Fibroblast of the aortic adventitia (primary cell): ENCODE data around the gene DCN. TPM values are rescaled to one million over a fixed set of nuclear protein-coding genes. Genes with fewer than 3 reads are reported as not detected.

ENCODE experiments used
- DNase-seq: peaks from one replicate; pipeline ENCODE4 v3.0.0-alpha.2; 2010; ENCODE audit warnings: low read depth
- H3K4me3 ChIP-seq: 2 replicates; pipeline ENCODE4 v1.5.1; 2011; ENCODE audit warnings: low read depth, mild to moderate bottlenecking, control low read depth, low read length, moderate library complexity
- CTCF ChIP-seq: IDR thresholded peaks from 2 replicates; pipeline ENCODE4 v1.5.1; 2011; ENCODE audit warnings: mild to moderate bottlenecking, low read length, control low read depth, inconsistent platforms; ENCODE audit not compliant: insufficient read depth
- total RNA-seq: library from RNA; depleted of rRNA; stranded (reverse); fragments of >200 nt; gene quantifications from 2 replicates; pipeline ENCODE4 v1.2.3, GENCODE V29; 2012; ENCODE audit warnings: low replicate concordance

Gene DCN
- total RNA-seq, 1 donor, result 2,298 TPM

DNA sequence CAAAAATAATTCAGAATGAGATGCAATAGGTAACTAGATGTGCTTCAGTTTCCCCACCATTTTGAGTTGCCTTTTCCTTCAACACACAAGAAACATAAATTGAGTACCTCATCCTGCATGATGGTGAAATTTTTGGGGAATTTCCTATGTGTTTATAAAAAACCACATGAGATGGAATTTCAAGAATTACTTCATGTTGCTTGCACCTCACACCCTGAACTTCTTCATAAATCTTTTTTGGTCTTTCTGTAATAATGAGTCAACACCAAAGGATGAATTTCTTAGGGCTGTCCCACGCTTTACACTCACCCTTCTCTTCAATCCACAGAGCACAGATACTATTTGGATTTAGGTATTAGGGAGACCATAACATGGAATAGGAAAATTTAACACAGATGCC is 48.7 kb downstream of the DCN start:
- peak; percentile 74 for DNase-seq
- no peak for TF ChIP-seq CTCF
- no peak overlapping the region for H3K4me3 ChIP-seq

DNA sequence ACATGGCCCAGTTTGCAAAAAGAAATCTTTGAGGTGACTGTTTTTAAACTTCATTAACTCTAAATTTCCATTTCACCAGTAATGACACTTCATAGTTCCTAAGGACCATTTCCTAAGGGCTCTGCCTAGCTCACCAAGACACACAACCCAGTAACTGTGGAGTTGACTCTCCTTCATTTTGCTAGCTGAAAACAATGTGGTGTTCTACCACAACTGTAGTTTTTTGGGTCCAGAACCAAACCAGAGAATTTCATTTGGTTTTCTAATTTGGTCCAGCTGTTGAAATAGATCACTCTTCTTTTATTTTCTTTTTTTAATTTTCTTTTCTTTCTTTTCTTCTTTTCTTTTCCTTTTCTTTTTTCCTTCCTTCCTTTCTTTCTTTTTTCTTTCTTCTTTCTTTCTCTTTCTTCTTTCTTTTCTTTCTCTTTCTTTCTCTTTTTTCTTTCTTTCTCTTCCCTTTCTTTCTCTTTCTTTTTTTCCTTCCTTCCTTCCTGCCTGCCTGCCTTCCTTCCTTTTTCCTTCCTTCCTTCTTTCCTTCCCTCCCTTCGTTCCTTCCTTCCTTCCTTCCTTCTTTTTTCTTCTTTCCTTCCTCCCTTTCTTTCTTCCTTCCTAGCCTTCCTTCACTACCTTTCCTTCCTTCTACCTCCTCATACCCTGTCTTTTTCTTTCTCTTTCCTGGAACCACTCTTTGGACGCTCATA is 52.8 kb downstream of the DCN start:
- H3K4me3 ChIP-seq, result no peak overlapping the region
- no peak for TF ChIP-seq CTCF
- DNase-seq, result no peak

GRCh38 chr12:91127751-91128150 is 54.9 kb downstream of the DCN start:
- TF ChIP-seq CTCF, result no peak
- H3K4me3 ChIP-seq, result no peak overlapping the region
- no peak for DNase-seq

DNA sequence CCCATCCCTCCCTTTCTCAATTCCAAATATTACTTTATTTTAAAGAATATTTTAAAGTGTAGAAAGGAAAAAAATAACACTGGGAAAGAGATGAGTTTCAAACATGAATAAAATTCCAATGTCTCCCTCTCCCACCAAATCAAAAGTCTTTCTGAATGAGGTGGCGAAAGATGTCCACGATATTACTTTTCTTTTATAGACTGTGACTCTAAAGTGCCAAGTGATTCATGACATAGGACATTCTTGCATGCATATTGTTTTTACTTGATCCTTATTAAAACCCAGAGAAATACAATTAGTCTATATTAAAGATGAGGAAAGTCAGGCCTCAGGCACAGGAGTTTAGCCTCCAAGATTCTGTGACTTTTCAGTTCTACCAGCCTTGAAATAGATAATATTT is 55.3 kb downstream of the DCN start:
- DNase-seq, result no peak
- TF ChIP-seq CTCF, result no peak
- H3K4me3 ChIP-seq, result no peak overlapping the region

- DNase-seq, result peak; percentile 73
- no peak for TF ChIP-seq CTCF
These were observed 56.1 kb downstream of the DCN start for GRCh38 chr12:91126516-91126915.

DNA sequence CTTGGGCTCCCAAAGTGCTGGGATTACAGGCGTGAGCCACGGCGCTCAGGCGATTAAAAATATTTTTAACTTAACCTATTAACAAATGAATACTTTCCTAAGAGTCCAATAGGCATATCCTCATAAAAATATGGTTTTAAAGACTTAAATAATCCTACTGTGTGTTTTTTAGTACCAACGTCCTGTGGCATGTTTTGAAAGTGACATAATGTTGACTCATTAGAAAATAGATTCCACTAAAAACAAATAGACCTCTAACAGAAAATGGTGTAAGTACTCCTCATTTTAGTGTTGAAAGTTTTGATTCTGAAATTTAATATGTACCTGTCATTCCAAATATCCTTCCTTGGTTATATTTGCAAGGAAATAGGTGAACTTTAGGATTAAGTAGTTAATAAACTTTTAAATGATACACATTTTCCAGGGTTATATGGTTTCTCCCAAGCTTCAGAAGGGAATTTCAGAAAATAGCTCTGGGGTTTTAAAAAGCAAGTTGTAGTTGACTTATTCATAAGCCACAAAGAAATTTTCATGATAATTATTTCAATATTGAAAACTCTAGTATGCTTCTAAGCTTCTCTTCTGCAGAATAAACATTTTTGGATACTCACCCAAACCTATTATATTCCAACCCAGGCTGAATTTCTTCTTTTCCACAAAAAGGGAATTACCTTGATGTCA is 59.2 kb downstream of the DCN start:
- no peak for TF ChIP-seq CTCF
- no peak for DNase-seq
- no peak overlapping the region for H3K4me3 ChIP-seq

More at GRCh38 chr12:91126516-91126915, 56.1 kb downstream of the DCN start:
- H3K4me3 ChIP-seq, result no peak overlapping the region
